Mesendoderm (in vitro differentiated cells): ENCODE measurements around the gene DBF4.

Source experiments
- DNase-seq: peaks from one replicate; pipeline ENCODE4 v3.0.0; 2013
- H2AK5ac ChIP-seq: 2 replicates; pipeline ENCODE4 v1.6.1; 2013; ENCODE audit warnings: low read length, inconsistent platforms
- H2BK120ac ChIP-seq: 2 replicates; pipeline ENCODE4 v1.6.1; 2013; ENCODE audit warnings: low read depth, mild to moderate bottlenecking, low read length, moderate library complexity, mixed read lengths
- H2BK15ac ChIP-seq: replicated peaks from 2 replicates; pipeline ENCODE4 v1.6.1; 2013; ENCODE audit warnings: low read depth, mild to moderate bottlenecking, moderate library complexity
- H2BK5ac ChIP-seq: 2 replicates; pipeline ENCODE4 v1.6.1; 2013; ENCODE audit warnings: low read length, inconsistent platforms
- H3K18ac ChIP-seq: 2 replicates; pipeline ENCODE4 v1.6.1; 2013; ENCODE audit warnings: mild to moderate bottlenecking, low read length, mixed read lengths
- H3K23ac ChIP-seq: one replicate; pipeline ENCODE4 v1.6.1; 2013; ENCODE audit warnings: low read length
- H3K27ac ChIP-seq: 2 replicates; pipeline ENCODE4 v1.5.1; 2013; ENCODE audit warnings: low read depth, mild to moderate bottlenecking, inconsistent platforms, low read length, moderate library complexity
- H3K27me3 ChIP-seq: 2 replicates; pipeline ENCODE4 v1.6.1; 2013; ENCODE audit warnings: low read length, control low read depth, mild to moderate bottlenecking, inconsistent platforms; ENCODE audit not compliant: insufficient read depth, poor library complexity
- H3K36me3 ChIP-seq: 2 replicates; pipeline ENCODE4 v1.6.1; 2013; ENCODE audit warnings: low read length, inconsistent platforms; ENCODE audit not compliant: control insufficient read depth, insufficient read depth
- H3K4ac ChIP-seq: one replicate; pipeline ENCODE4 v1.6.1; 2013; ENCODE audit warnings: low read depth, mild to moderate bottlenecking, low read length, moderate library complexity
- H3K4me1 ChIP-seq: 2 replicates; pipeline ENCODE4 v1.6.1; 2013; ENCODE audit warnings: low read depth, low read length, inconsistent platforms; ENCODE audit not compliant: control insufficient read depth
- H3K4me2 ChIP-seq: 2 replicates; pipeline ENCODE4 v1.6.1; 2013; ENCODE audit warnings: low read length
- H3K4me3 ChIP-seq: 2 replicates; pipeline ENCODE4 v1.5.1; 2013; ENCODE audit warnings: mild to moderate bottlenecking, low read length
- H3K56ac ChIP-seq: one replicate; pipeline ENCODE4 v1.6.1; 2013; ENCODE audit warnings: low read length
- H3K79me1 ChIP-seq: 2 replicates; pipeline ENCODE4 v1.6.1; 2013; ENCODE audit warnings: low read length, inconsistent platforms
- H3K79me2 ChIP-seq: 2 replicates; pipeline ENCODE4 v1.6.1; 2013; ENCODE audit warnings: mild to moderate bottlenecking, low read length; ENCODE audit not compliant: control insufficient read depth, insufficient read depth
- H3K9ac ChIP-seq: 2 replicates; pipeline ENCODE4 v1.6.1; 2013; ENCODE audit warnings: low read length, inconsistent platforms
- H4K5ac ChIP-seq: one replicate; pipeline ENCODE4 v1.6.1; 2013; ENCODE audit warnings: low read length
- H4K8ac ChIP-seq: one replicate; pipeline ENCODE4 v1.6.1; 2013; ENCODE audit warnings: low read depth, mild to moderate bottlenecking, control low read depth, low read length, moderate library complexity
- WGBS: extraction: QIAGEN DNeasy Blood & Tissue Kit; methylation state at CpG from one replicate; pipeline ENCODE4 v1.1.7; 2013; ENCODE audit warnings: low lambda C conversion rate, missing lambda C conversion rate; ENCODE audit not compliant: insufficient coverage; ENCODE audit errors: extremely low coverage; 5-methylcytosine and 5-hydroxymethylcytosine counted together

Gene DBF4

GRCh38 chr7:87850836-87851593 is 25.3 kb upstream of the DBF4 start:
- H3K4me3 ChIP-seq, result no peak overlapping the region
- no peak for DNase-seq
- no peak overlapping the region for H3K9ac ChIP-seq
- no peak overlapping the region for H3K56ac ChIP-seq
- whole genome bisulfite sequencing, result no CpG with 5 or more reads among the region's 1 CpG
- H2AK5ac ChIP-seq, result no peak overlapping the region
- H3K18ac ChIP-seq, result no peak overlapping the region
- no peaks in the 10 kb centered on the region for H3K27me3 ChIP-seq
- H3K36me3 ChIP-seq, result peaks cover 1% of the 10 kb centered on the region
- H3K79me1 ChIP-seq, result no peaks in the 10 kb centered on the region
- H2BK15ac ChIP-seq, result no peak overlapping the region
- H3K4me1 ChIP-seq, result no peaks in the 10 kb centered on the region
- H3K23ac ChIP-seq, result no peak overlapping the region
- H3K27ac ChIP-seq, result no peak overlapping the region
- H3K79me2 ChIP-seq, result no peaks in the 10 kb centered on the region
- H4K8ac ChIP-seq, result no peak overlapping the region
- H3K4ac ChIP-seq, result no peak overlapping the region
- H3K4me2 ChIP-seq, result no peak overlapping the region
- no peak overlapping the region for H4K5ac ChIP-seq
- no peak overlapping the region for H2BK5ac ChIP-seq
- H2BK120ac ChIP-seq, result no peak overlapping the region

DNA sequence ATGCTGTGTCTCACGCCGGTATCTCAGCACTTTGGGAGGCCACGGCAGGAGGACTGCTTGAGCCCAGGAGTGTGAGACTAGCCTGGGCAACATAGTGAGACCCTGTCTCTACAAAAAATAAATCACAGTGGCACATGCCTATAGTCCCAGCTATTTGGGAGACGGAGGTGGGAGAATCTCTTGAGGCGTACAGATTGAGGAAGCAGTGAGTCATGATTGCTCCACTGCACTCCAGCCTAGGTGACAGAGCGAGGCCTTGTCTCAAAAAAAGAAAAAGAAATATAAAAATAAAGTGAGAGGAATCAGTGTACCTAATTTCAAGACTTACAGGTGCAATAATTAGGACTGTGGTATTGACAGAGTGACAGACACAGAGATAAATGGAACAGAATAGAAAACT is 24.0 kb upstream of the DBF4 start:
- Histone ChIP-seq H4K8ac (no peak overlapping the region), H2BK120ac (no peak overlapping the region), H4K5ac (no peak overlapping the region), H3K18ac (no peak overlapping the region), H3K56ac (no peak overlapping the region), H3K36me3 (peaks cover 1% of the 10 kb centered on the region), H3K9ac (no peak overlapping the region), H3K79me2 (no peaks in the 10 kb centered on the region), H2AK5ac (no peak overlapping the region), H3K4ac (no peak overlapping the region), H3K27me3 (no peaks in the 10 kb centered on the region), H3K4me3 (no peak overlapping the region), H3K27ac (no peak overlapping the region), H3K23ac (no peak overlapping the region), H3K4me1 (no peaks in the 10 kb centered on the region), H3K4me2 (no peak overlapping the region), H3K79me1 (no peaks in the 10 kb centered on the region), H2BK5ac (no peak overlapping the region), H2BK15ac (no peak overlapping the region)
- no CpG with 5 or more reads among the region's 6 CpGs for WGBS
- DNase-seq, result no peak

GRCh38 chr7:87853237-87853864 is 22.9 kb upstream of the DBF4 start:
- WGBS, result no CpG with 5 or more reads among the region's 1 CpG
- no peak overlapping the region for H3K4ac ChIP-seq
- H3K4me2 ChIP-seq, result no peak overlapping the region
- H3K23ac ChIP-seq, result no peak overlapping the region
- no peak overlapping the region for H2BK15ac ChIP-seq
- no peak overlapping the region for H2BK5ac ChIP-seq
- no peaks in the 10 kb centered on the region for H3K4me1 ChIP-seq
- no peak overlapping the region for H2BK120ac ChIP-seq
- H4K8ac ChIP-seq, result no peak overlapping the region
- H3K79me1 ChIP-seq, result no peaks in the 10 kb centered on the region
- H3K27me3 ChIP-seq, result no peaks in the 10 kb centered on the region
- no peak overlapping the region for H4K5ac ChIP-seq
- no peaks in the 10 kb centered on the region for H3K79me2 ChIP-seq
- no peak overlapping the region for H2AK5ac ChIP-seq
- H3K36me3 ChIP-seq, result peaks cover 1% of the 10 kb centered on the region
- DNase-seq, result no peak
- H3K27ac ChIP-seq, result no peak overlapping the region
- no peak overlapping the region for H3K4me3 ChIP-seq
- no peak overlapping the region for H3K18ac ChIP-seq
- no peak overlapping the region for H3K56ac ChIP-seq
- H3K9ac ChIP-seq, result no peak overlapping the region

DNA sequence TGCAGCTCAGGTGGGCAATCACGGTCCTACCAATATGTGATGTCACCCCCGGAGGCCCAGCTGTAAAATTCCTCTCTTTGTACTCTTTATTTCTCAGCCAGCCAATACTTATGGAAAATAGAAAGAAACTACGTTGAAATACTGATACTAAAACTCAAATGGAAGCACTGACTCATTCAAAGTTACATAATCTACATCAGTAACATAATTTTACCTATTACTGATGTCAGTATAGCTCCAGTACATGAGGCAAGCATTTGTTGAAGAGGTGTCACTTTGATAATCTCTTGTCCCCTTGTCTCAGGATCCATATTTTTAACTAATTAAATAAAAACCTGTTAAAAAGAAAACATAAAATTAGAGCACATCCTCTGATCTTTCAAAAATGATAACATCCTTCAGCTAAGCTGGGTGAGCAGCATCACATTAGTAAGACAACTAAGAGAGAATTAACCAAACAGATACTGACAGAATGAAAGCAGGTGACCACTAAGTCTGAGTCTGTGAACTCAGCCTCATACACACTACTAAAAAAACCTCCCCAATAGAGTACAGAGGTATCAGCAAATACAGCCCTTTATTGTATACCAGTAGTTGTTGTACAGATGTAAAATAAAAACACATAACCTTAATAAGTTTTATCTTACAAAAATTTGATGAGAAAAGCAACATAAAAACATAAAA is 17.7 kb upstream of the DBF4 start:
- Histone ChIP-seq H2BK120ac (no peak overlapping the region), H3K4me3 (no peak overlapping the region), H4K8ac (no peak overlapping the region), H3K4ac (no peak overlapping the region), H3K4me2 (no peak overlapping the region), H3K9ac (no peak overlapping the region), H3K27ac (no peak overlapping the region), H2AK5ac (no peak overlapping the region), H2BK5ac (no peak overlapping the region), H4K5ac (no peak overlapping the region), H3K56ac (no peak overlapping the region), H3K4me1 (no peaks in the 10 kb centered on the region), H3K23ac (no peak overlapping the region), H2BK15ac (no peak overlapping the region), H3K36me3 (no peaks in the 10 kb centered on the region), H3K79me1 (no peaks in the 10 kb centered on the region), H3K79me2 (no peaks in the 10 kb centered on the region), H3K18ac (no peak overlapping the region), H3K27me3 (no peaks in the 10 kb centered on the region)
- no peak for DNase-seq
- no CpG with 5 or more reads among the region's 3 CpGs for WGBS

GRCh38 chr7:87866089-87866488 is 10.2 kb upstream of the DBF4 start:
- Histone ChIP-seq H2BK120ac (no peak overlapping the region), H3K4me3 (no peak overlapping the region), H3K79me1 (peaks cover 8% of the 10 kb centered on the region), H3K4me2 (no peak overlapping the region), H3K27ac (no peak overlapping the region), H2BK15ac (no peak overlapping the region), H3K56ac (no peak overlapping the region), H3K4ac (no peak overlapping the region), H4K8ac (no peak overlapping the region), H3K18ac (no peak overlapping the region), H3K79me2 (peaks cover 7% of the 10 kb centered on the region), H4K5ac (no peak overlapping the region), H3K9ac (no peak overlapping the region), H3K27me3 (no peaks in the 10 kb centered on the region), H2BK5ac (no peak overlapping the region), H2AK5ac (no peak overlapping the region), H3K23ac (no peak overlapping the region), H3K4me1 (no peaks in the 10 kb centered on the region), H3K36me3 (no peaks in the 10 kb centered on the region)
- no peak for DNase-seq
- WGBS, result no CpG with 5 or more reads among the region's 2 CpGs
